HG02610 (cell line): ENCODE measurements around the gene KCTD17.

Experiments used
- ATAC-seq: cut with Tn5 transposase; IDR thresholded peaks from one replicate; pipeline ENCODE4 v1.9.1; 2021; ENCODE audit warnings: mild to moderate bottlenecking, moderate library complexity; ENCODE audit not compliant: unreplicated experiment

Gene KCTD17

GRCh38 chr22:37075822-37076433 is 24.4 kb downstream of the KCTD17 start:
- ATAC-seq: no peak

GRCh38 chr22:37077802-37078448 is 26.4 kb downstream of the KCTD17 start:
- ATAC-seq: no peak

DNA sequence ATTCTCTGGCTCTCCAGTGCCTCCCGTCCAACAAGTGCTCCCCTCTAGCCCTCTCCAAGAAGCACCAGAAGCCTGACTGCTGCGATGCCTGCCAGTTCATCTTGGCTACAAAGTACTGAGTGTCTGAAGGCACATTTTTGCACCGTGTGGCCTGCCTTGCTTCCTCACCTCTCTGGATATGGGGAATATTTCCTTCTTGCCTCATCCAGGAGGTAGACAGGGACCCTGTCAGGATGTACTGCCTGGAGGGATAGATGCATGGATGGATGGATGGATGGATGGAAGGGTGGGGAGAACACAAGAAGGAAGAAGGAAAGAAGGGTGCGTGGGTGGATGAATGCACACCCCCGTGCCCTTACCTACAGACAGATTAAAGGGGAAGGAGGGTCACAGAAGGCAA is 27.6 kb downstream of the KCTD17 start:
- ATAC-seq: no peak

DNA sequence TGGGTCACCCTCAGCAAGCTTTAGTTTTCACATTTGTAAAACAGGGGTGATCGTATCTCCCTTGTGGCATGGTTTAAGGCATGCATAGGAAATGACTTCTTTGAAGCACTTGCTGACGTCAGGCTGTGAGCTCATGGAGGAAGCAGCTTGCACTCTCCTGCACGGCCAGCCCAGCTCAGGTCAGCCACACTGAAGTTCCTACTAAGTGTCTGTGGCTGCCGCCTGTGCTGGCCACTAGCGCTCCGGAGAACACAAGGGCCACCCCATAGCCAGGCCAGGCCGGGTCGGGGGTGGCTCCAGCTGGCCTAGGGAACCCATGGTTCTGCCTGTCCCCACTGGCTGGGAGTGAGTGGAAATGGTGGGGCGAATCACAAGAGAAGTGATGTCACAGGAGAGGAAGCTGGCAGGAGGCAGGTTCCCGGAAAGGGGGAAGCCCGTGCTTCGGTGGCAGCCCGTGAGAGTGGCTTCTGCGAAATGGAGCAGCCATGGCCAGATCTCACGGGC is 28.2 kb downstream of the KCTD17 start:
- ATAC-seq: no peak

DNA sequence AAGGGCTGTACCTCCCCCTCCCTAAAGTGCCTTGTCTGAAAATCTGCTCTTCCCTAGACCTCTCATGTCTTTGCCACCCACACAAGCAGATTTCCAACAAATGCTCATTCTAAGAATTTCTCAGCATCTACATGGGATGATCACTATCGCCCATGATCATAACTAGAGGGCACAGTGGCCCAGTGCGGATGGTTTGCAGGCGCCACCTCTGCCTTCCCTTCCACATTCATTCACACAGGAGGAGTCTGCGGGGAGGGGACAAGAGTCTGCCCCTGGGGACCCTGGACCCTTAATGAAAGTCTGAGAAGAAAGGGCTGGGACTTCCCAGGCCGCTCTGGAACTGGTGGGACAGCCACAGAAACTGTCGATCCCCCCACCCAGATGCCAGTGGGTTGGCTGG is 28.9 kb downstream of the KCTD17 start:
- ATAC-seq: no peak

GRCh38 chr22:37080838-37081237 is 29.3 kb downstream of the KCTD17 start:
- ATAC-seq: no peak

DNA sequence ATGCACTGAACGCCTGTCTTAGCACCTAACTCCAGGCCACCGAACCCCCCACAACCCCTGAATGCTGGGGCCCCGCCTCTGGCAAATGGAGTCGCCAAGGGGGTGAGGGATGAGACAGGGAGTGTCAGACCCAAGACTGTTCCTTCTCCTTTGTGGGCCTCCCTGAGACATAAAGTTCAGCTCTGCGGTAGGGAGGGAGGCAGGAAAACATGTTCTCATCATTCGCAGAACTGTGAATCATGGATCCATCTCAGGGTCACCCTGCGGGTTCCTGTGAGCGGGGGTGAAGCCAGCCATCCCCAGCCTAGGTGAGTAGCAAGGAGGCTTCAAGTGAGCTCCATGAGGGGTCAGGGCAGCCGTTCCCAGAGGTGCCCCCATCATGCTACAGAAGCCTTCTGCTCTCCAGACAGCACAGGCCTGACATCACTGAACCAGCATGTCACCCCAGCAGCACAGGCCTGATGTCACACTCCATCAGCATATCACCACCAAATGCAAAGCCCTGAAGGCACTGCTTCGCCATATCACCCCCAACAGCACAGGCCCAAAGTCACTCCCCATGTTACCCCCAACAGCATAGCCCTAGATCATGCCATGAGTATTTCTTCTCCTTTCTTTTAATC is 30.8 kb downstream of the KCTD17 start:
- ATAC-seq: no peak

GRCh38 chr22:37083914-37084313 is 32.4 kb downstream of the KCTD17 start:
- ATAC-seq: no peak

GRCh38 chr22:37084385-37084784 is 32.8 kb downstream of the KCTD17 start:
- no peak for ATAC-seq

DNA sequence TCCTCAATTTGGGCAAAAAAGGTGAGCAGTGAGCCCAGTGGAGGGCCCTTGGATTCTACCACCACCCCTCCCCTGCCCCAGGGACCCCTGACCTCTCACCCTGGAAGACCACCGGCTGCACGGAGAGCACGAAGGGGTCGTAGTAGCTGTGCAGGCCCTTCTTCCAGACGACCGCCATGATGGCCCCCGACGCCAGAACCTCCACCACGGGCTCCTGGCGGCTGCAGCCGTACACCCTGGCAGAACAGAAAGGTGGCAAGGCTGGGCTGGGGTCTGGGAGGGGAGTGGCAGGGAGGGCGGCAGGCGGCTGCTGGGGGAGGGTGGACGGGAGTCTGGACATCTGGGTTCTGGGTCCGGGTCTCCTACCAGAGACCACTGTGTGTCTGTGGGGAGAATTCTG is 34.6 kb downstream of the KCTD17 start:
- ATAC-seq: no peak

DNA sequence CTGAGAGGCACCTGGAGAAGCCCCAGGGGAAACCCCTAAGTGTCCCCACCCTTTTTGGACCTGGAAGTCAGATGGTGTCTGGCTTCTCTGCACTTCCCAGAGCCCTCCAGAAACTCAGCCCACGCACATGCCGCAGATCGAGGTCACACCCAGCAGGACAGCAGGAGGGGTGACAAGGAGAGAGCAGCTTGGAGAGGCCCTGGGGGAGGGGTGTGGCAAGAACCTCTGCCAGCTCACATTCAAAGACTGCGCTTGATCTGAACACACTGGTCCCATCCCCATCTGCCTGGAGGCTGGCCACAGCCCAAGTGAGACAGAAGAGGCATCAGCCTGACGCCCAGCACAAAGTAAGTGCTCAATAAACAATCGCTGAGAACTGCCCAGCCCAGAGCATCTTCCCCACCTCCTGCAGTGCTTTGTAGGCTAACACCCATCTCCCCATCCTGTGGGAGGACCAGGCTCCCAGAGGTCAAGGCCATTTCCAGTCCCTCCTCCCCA is 36.6 kb downstream of the KCTD17 start:
- ATAC-seq: no peak

GRCh38 chr22:37088750-37089408 is 37.3 kb downstream of the KCTD17 start:
- no peak for ATAC-seq

- ATAC-seq: no peak
Observed at GRCh38 chr22:37089434-37089833, 37.9 kb downstream of the KCTD17 start.

- ATAC-seq: no peak
Observed at GRCh38 chr22:37090920-37091695, 39.6 kb downstream of the KCTD17 start.

GRCh38 chr22:37091994-37092393 is 40.5 kb downstream of the KCTD17 start:
- ATAC-seq: no peak

GRCh38 chr22:37092997-37093396 is 41.5 kb downstream of the KCTD17 start:
- no peak for ATAC-seq

GRCh38 chr22:37094239-37094638 is 42.7 kb downstream of the KCTD17 start:
- no peak for ATAC-seq

GRCh38 chr22:37095113-37095512 is 43.6 kb downstream of the KCTD17 start:
- no peak for ATAC-seq

DNA sequence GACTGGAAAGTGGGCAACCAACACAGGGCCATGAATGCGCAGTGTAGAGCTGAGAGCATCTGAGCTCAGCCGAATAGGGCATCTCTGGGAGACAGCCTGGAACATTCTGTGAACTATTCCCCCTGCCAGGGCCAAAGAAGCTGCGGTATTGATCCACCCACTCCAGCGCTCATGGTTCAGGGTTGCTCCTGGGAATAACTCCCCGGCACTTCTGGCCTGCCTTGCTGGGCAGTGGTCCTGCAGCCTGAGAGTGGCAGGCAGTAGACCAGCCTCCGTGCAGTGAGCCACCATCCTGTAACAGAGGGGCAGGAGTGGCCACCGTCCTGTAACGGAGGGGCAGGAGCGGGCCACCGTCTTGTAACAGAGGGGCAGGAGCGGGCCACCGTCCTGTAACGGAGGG is 45.8 kb downstream of the KCTD17 start:
- no peak for ATAC-seq

DNA sequence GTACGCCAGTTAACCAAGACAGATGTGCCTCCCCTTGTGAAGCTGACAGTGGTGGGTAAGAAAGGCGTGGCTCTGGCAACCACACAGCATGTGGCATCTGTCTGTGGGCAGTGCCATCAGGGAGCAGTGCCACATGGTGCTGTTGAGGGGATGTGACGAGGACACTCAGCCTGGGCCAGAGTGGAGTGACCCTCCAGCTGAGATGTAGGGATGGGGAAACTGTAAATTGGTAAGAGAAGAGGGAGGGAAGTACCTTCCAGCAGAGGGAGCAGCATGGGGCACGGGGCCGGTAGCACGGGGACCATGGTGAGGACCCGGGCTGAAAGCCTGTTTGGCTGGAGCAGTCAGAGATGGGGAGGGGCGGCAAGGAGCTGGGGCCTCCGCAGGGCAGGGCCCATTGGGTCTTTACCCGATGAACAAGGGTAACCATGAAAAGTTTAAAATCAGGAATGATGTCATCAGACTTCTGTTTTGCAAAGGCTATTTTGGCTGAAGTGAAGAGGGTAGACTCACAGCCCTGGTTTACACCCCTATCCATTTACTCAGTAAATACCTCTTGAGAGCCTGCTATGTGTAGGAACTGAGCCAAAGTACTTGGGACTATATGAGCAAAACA is 47.5 kb downstream of the KCTD17 start:
- ATAC-seq: no peak
